ENCODE data around the gene MAP3K2.

DNA sequence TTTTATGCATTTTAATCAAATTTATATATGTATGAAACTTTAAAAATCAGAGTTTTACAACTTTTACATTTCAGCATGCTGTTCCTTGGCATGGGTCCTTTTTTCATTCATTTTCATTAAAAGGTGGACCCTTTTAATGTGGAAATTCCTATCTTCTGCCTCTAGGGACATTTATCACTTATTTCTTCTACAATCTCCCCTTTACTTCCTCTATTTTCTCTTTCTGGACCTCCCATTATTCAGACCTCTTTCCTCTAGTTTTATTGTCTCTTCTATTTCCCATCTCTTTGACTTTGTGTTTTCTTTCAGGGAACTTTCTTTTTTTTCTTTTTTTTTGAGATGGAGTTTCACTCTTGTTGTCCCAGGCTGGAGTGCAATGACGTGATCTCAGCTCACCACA is 36.1 kb upstream of the MAP3K2 start:
- no peak for TF ChIP-seq EZH2 (IDR thresholded peaks at IDR 0.05; ENCODE audit: borderline replicate concordance, low read length)
- TF ChIP-seq, protein P1, sequence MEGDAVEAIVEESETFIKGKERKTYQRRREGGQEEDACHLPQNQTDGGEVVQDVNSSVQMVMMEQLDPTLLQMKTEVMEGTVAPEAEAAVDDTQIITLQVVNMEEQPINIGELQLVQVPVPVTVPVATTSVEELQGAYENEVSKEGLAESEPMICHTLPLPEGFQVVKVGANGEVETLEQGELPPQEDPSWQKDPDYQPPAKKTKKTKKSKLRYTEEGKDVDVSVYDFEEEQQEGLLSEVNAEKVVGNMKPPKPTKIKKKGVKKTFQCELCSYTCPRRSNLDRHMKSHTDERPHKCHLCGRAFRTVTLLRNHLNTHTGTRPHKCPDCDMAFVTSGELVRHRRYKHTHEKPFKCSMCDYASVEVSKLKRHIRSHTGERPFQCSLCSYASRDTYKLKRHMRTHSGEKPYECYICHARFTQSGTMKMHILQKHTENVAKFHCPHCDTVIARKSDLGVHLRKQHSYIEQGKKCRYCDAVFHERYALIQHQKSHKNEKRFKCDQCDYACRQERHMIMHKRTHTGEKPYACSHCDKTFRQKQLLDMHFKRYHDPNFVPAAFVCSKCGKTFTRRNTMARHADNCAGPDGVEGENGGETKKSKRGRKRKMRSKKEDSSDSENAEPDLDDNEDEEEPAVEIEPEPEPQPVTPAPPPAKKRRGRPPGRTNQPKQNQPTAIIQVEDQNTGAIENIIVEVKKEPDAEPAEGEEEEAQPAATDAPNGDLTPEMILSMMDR (IDR thresholded peaks at IDR 0.05; ENCODE audit: low read length) = no peak

Data from OCI-LY1 (cell line).